Fibroblast of pulmonary artery (primary cell): Measurements from ENCODE around the gene SDF4.

Experiments used
- DNase-seq: peaks from one replicate; pipeline ENCODE4 v3.0.0-alpha.2; 2010; ENCODE audit warnings: low read depth
- H3K4me3 ChIP-seq: replicated peaks from 2 replicates; pipeline ENCODE4 v1.5.1; 2011; ENCODE audit warnings: low read depth, mild to moderate bottlenecking, control low read depth, low read length, moderate library complexity
- CTCF ChIP-seq: IDR thresholded peaks from 2 replicates; pipeline ENCODE4 v1.5.1; 2011; ENCODE audit warnings: mild to moderate bottlenecking, control low read depth, low read length, inconsistent platforms; ENCODE audit errors: missing control alignments

Gene SDF4

GRCh38 chr1:1267488-1268283, 35.9 kb upstream of the SDF4 start:
- DNase-seq: no peak
- TF ChIP-seq CTCF: no peak
- H3K4me3 ChIP-seq: no peak overlapping the region

- DNase-seq: peak; percentile 93
- TF ChIP-seq CTCF: peak; percentile 48
- H3K4me3 ChIP-seq: no peak overlapping the region
These were observed 33.1 kb upstream of the SDF4 start for GRCh38 chr1:1264868-1265272.

- no peak overlapping the region for H3K4me3 ChIP-seq
- DNase-seq: no peak
- no peak for TF ChIP-seq CTCF
These were observed 32.2 kb upstream of the SDF4 start for GRCh38 chr1:1264026-1264425.

- H3K4me3 ChIP-seq: no peak overlapping the region
- TF ChIP-seq CTCF: no peak
- no peak for DNase-seq
These were observed 31.0 kb upstream of the SDF4 start for GRCh38 chr1:1262758-1263157.

- TF ChIP-seq CTCF: no peak
- no peak for DNase-seq
- H3K4me3 ChIP-seq: no peak overlapping the region
These were observed 30.3 kb upstream of the SDF4 start for GRCh38 chr1:1262071-1262470.

- TF ChIP-seq CTCF: no peak
- DNase-seq: no peak
- H3K4me3 ChIP-seq: no peak overlapping the region
These were observed 29.2 kb upstream of the SDF4 start for GRCh38 chr1:1260843-1261560.
